Measurements from ENCODE around the gene GRIN1.
"Not testable (repeated sequence)": the region's sequence is repeated elsewhere in the genome, so short reads cannot be mapped to it uniquely, and the experiment has no call there.

The GRIN1 gene

GRCh38 chr9:137116027-137116507 lies 22.9 kb upstream of the GRIN1 start:
- TF ChIP-seq ZNF274 (IDR thresholded peaks at IDR 0.05; ENCODE audit: low read depth, low read length): no peak
- H3K4me3 ChIP-seq (ENCODE audit: low read length): no peak overlapping the region

DNA sequence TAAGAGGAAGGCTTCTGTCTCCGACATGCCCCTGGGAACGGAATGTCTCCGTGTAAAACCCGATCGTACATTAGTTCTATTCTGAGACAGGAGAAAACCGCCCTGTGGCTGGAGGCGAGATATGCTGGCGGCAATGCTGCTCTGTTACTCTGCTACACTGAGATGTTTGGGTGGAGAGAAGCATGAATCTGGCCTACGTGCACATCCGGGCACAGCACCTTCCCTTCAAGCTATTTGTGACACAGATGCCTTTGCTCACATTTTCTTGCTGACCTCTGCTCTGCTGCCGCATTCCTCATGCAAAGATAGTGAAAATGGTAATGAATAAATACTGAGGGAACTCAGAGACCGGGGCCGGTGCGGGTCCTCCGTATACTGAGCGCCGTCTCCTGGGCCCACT lies 22.2 kb upstream of the GRIN1 start:
- H3K4me3 ChIP-seq (ENCODE audit: low read length): no peak overlapping the region
- TF ChIP-seq ZNF274 (IDR thresholded peaks at IDR 0.05; ENCODE audit: low read depth, low read length): no peak

- TF ChIP-seq ZNF274 (IDR thresholded peaks at IDR 0.05; ENCODE audit: low read depth, low read length): no peak
These were observed 21.7 kb upstream of the GRIN1 start for GRCh38 chr9:137117269-137117731.

DNA sequence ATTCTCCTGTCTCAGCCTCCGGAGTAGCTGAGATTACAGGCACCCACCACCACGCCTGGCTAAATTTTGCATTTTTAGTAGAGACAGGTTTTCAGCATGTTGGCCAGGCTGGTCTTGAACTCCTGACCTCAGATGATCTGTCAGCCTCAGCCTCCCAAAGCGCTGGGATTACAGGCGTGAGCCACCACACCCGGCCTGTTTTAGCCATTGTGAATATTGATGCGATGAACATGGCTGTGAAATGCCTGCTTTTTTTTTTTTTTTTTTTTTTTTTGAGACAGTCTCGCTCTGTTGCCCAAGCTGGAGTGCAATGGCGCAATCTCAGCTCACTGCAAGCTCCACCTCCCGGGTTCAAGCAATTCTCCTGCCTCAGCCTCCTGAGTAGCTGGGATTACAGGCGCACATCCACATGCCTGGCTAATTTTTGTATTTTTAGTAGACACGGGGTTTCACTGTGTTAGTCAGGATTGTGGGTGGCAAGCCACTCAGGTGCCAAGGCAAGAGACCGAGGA lies 20.8 kb upstream of the GRIN1 start:
- H3K4me3 ChIP-seq (ENCODE audit: low read length): not testable (repeated sequence)

More at GRCh38 chr9:137117269-137117731, 21.7 kb upstream of the GRIN1 start:
- H3K4me3 ChIP-seq (ENCODE audit: low read length): no peak overlapping the region

- H3K4me3 ChIP-seq (ENCODE audit: low read length): peak overlapping the region; percentile 33; the same call in 1 of the 2 replicates
These were observed 16.8 kb upstream of the GRIN1 start for GRCh38 chr9:137121927-137122795.

- peak overlapping the region; percentile 13; the same call in 1 of the 2 replicates for H3K4me3 ChIP-seq (ENCODE audit: low read length)
These were observed 16.0 kb upstream of the GRIN1 start for GRCh38 chr9:137122796-137123467.

GRCh38 chr9:137123468-137123837 lies 15.5 kb upstream of the GRIN1 start:
- TF ChIP-seq ZNF274 (IDR thresholded peaks at IDR 0.05; ENCODE audit: low read depth, low read length): no peak
- peak overlapping the region; percentile 13; the same call in 1 of the 2 replicates for H3K4me3 ChIP-seq (ENCODE audit: low read length)

DNA sequence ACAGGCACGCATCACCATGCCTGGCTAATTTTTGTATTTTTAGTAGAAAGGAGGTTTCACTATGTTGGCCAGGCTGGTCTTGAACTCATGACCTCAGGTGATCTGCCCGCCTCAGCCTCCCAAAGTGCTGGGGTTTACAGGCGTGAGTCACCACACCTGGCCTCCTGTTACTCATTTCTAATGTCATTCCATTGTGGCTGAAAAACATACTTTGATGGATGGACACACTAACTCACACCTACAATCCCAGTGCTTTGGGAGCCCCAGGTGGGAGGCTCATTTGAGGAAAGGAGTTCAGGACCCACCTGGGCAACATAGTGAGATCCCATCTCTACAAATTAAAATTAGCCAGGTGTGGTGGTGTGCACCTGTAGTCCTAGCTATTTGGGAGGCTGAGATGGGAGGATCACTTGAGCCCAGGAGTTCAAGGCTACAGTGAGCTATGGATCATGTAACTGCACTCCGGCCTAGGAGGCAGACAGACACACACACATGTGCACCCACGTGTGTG lies 14.9 kb upstream of the GRIN1 start:
- not testable (repeated sequence) for H3K4me3 ChIP-seq (ENCODE audit: low read length)

- TF ChIP-seq ZNF274 (IDR thresholded peaks at IDR 0.05; ENCODE audit: low read depth, low read length): no peak
- H3K4me3 ChIP-seq (ENCODE audit: low read length): peak overlapping the region; percentile 64; the same call in 1 of the 2 replicates
These were observed 12.2 kb upstream of the GRIN1 start for GRCh38 chr9:137126786-137127185.

- H3K4me3 ChIP-seq (ENCODE audit: low read length): peak overlapping the region; percentile 64; the same call in 1 of the 2 replicates
- no peak for TF ChIP-seq ZNF274 (IDR thresholded peaks at IDR 0.05; ENCODE audit: low read depth, low read length)
These were observed 11.4 kb upstream of the GRIN1 start for GRCh38 chr9:137127301-137128157.

DNA sequence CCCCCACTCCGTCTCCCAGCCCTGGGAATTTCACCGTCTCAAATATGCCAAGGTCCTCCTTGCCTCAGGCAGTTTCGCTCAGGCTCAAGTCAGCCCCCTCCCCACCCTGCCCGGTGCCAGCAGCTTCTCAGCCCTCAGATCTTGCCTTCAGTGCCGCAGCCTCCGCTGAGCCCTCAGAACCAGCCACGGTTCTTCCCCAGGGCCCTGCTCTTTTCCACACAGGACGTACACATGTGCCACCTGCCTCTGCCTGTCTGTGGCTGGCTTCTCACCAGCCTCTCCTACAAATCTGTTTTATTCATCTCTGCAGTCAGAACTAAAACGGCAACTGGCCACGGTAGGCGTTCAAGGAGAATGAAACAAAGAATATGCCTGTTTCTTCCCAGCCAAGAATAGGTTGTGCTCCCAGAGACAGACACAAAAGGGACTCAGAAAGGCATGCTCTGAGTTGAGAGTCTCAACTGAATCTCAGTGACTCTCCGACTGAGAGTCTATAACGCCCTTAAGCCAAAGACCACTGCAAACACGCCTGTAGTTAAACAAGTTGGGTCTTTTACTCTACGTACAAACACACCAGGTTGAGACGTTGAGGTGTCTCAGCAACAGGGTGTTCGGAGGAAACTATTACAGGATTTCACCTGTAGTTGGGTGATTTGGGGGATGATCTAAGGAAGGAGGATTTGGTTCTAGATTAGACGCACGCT lies 10.6 kb upstream of the GRIN1 start:
- TF ChIP-seq ZNF274 (IDR thresholded peaks at IDR 0.05; ENCODE audit: low read depth, low read length): no peak
- peak overlapping the region; percentile 64; the same call in 1 of the 2 replicates for H3K4me3 ChIP-seq (ENCODE audit: low read length)

GRCh38 chr9:137128862-137129455 lies 10.0 kb upstream of the GRIN1 start:
- TF ChIP-seq ZNF274 (IDR thresholded peaks at IDR 0.05; ENCODE audit: low read depth, low read length): no peak
- peak overlapping the region; percentile 64 for H3K4me3 ChIP-seq (ENCODE audit: low read length)
